ENCODE measurements around the gene AFF3.

The AFF3 gene

GRCh38 chr2:99850084-99850710, 292.2 kb downstream of the AFF3 start:
- FAIRE-seq (peak; percentile 66), DNase-seq (ENCODE audit: insufficient read length, low spot score) (peak; percentile 21)
- no peak for TF ChIP-seq POLR2A (IDR thresholded peaks at IDR 0.05; ENCODE audit: low read depth, low read length)

GRCh38 chr2:99846462-99847107, 295.8 kb downstream of the AFF3 start:
- FAIRE-seq (no peak), DNase-seq (ENCODE audit: insufficient read length, low spot score) (no peak)
- no peak for TF ChIP-seq POLR2A (IDR thresholded peaks at IDR 0.05; ENCODE audit: low read depth, low read length)

- TF ChIP-seq POLR2A (IDR thresholded peaks at IDR 0.05; ENCODE audit: low read depth, low read length): no peak
- DNase-seq (ENCODE audit: insufficient read length, low spot score) (no peak), FAIRE-seq (no peak)
Observed at GRCh38 chr2:99845296-99845695, 297.1 kb downstream of the AFF3 start.

GRCh38 chr2:99842451-99842850, 299.9 kb downstream of the AFF3 start:
- FAIRE-seq (no peak), DNase-seq (ENCODE audit: insufficient read length, low spot score) (no peak)
- no peak for TF ChIP-seq POLR2A (IDR thresholded peaks at IDR 0.05; ENCODE audit: low read depth, low read length)

GRCh38 chr2:99841749-99842148, 300.6 kb downstream of the AFF3 start:
- TF ChIP-seq POLR2A (IDR thresholded peaks at IDR 0.05; ENCODE audit: low read depth, low read length): no peak
- peak; percentile 19 for DNase-seq (ENCODE audit: insufficient read length, low spot score)
- FAIRE-seq: peak; percentile 94

GRCh38 chr2:99840831-99841230, 301.6 kb downstream of the AFF3 start:
- TF ChIP-seq POLR2A (IDR thresholded peaks at IDR 0.05; ENCODE audit: low read depth, low read length): no peak
- FAIRE-seq (no peak), DNase-seq (ENCODE audit: insufficient read length, low spot score) (no peak)

GRCh38 chr2:99836690-99837605, 305.4 kb downstream of the AFF3 start:
- no peak for TF ChIP-seq POLR2A (IDR thresholded peaks at IDR 0.05; ENCODE audit: low read depth, low read length)
- DNase-seq (ENCODE audit: insufficient read length, low spot score) (no peak), FAIRE-seq (no peak)

- FAIRE-seq: no peak
- no peak for TF ChIP-seq POLR2A (IDR thresholded peaks at IDR 0.05; ENCODE audit: low read depth, low read length)
- no peak for DNase-seq (ENCODE audit: insufficient read length, low spot score)
Observed at GRCh38 chr2:99834426-99834825, 308.0 kb downstream of the AFF3 start.

- FAIRE-seq: no peak
- DNase-seq (ENCODE audit: insufficient read length, low spot score): no peak
- TF ChIP-seq POLR2A (IDR thresholded peaks at IDR 0.05; ENCODE audit: low read depth, low read length): no peak
Observed at GRCh38 chr2:99833586-99834201, 308.7 kb downstream of the AFF3 start.

- TF ChIP-seq POLR2A (IDR thresholded peaks at IDR 0.05; ENCODE audit: low read depth, low read length): no peak
- DNase-seq (ENCODE audit: insufficient read length, low spot score) (no peak), FAIRE-seq (no peak)
Observed at GRCh38 chr2:99832926-99833325, 309.5 kb downstream of the AFF3 start.

- TF ChIP-seq POLR2A (IDR thresholded peaks at IDR 0.05; ENCODE audit: low read depth, low read length): no peak
- no peak for FAIRE-seq
- DNase-seq (ENCODE audit: insufficient read length, low spot score): no peak
Observed at GRCh38 chr2:99831772-99832171, 310.6 kb downstream of the AFF3 start.

GRCh38 chr2:99827296-99827999, 314.9 kb downstream of the AFF3 start:
- TF ChIP-seq POLR2A (IDR thresholded peaks at IDR 0.05; ENCODE audit: low read depth, low read length): no peak
- DNase-seq (ENCODE audit: insufficient read length, low spot score) (no peak), FAIRE-seq (no peak)

GRCh38 chr2:99825630-99826029, 316.8 kb downstream of the AFF3 start:
- no peak for TF ChIP-seq POLR2A (IDR thresholded peaks at IDR 0.05; ENCODE audit: low read depth, low read length)
- no peak for FAIRE-seq
- DNase-seq (ENCODE audit: insufficient read length, low spot score): no peak
